OCI-LY7 (cell line): ENCODE data around the gene HPN. TPM values are rescaled to one million over a fixed set of nuclear protein-coding genes. Genes with fewer than 3 reads are reported as not detected.

Experiments used
- BruUV-seq: library from RNA; stranded (reverse); fragments of 400-500 nt; replicated peaks from 2 replicates; lab custom pipeline; 2021; lab: Mats Ljungman, UMichigan
- CTCF ChIA-PET: fragments of 300-600 bp; sonication (Branson Sonifier 250); formaldehyde crosslinking; loops from one replicate; lab custom pipeline; 2022; ENCODE audit warnings: antibody characterized with exemption; ENCODE audit not compliant: unreplicated experiment; lab: Charles Lee
- POLR2A ChIA-PET: fragments of 300-600 bp; sonication (Branson Sonifier 250); formaldehyde crosslinking; loops from one replicate; lab custom pipeline; 2022; ENCODE audit warnings: antibody characterized with exemption; lab: Charles Lee
- DNase-seq: peaks from one replicate; pipeline ENCODE4 v3.0.0-alpha.2; 2015; ENCODE audit warnings: low spot score
- H2AFZ ChIP-seq: fragments of 200-600 bp; sonication (generic), shearing (Covaris generic); 2 replicates; pipeline ENCODE4 v1.6.1; 2014; ENCODE audit warnings: mild to moderate bottlenecking, antibody characterized with exemption, low read length, moderate library complexity
- H3K27ac ChIP-seq: fragments of 200-600 bp; sonication (generic); 2 replicates; pipeline ENCODE4 v1.5.1; 2014; ENCODE audit warnings: mixed run types, low read depth, mild to moderate bottlenecking, moderate library complexity, low read length, inconsistent platforms; ENCODE audit not compliant: poor library complexity, severe bottlenecking
- H3K36me3 ChIP-seq: fragments of 200-600 bp; sonication (generic); 2 replicates; pipeline ENCODE4 v1.6.1; 2014; ENCODE audit warnings: mild to moderate bottlenecking, antibody characterized with exemption, low read length, moderate library complexity, mixed read lengths; ENCODE audit not compliant: insufficient read depth
- H3K4me1 ChIP-seq: fragments of 200-600 bp; sonication (generic); 2 replicates; pipeline ENCODE4 v1.5.1; 2014; ENCODE audit warnings: mild to moderate bottlenecking, low read length; ENCODE audit not compliant: insufficient read depth, poor library complexity, severe bottlenecking
- H3K4me2 ChIP-seq: fragments of 200-600 bp; sonication (generic); 2 replicates; pipeline ENCODE4 v1.6.1; 2014; ENCODE audit warnings: mild to moderate bottlenecking, low read length
- H3K4me3 ChIP-seq: fragments of 200-600 bp; sonication (generic); 2 replicates; pipeline ENCODE4 v1.5.1; 2014; ENCODE audit warnings: mild to moderate bottlenecking, low read depth, low read length; ENCODE audit not compliant: poor library complexity, severe bottlenecking
- H3K79me2 ChIP-seq: fragments of 200-600 bp; sonication (generic); 2 replicates; pipeline ENCODE4 v1.6.1; 2016; ENCODE audit warnings: low read depth, mild to moderate bottlenecking, low read length, moderate library complexity, mixed read lengths; ENCODE audit not compliant: insufficient read depth
- H3K9me2 ChIP-seq: fragments of 200-600 bp; sonication (generic); 2 replicates; pipeline ENCODE4 v1.6.1; 2016; ENCODE audit warnings: mild to moderate bottlenecking, low read length, mixed read lengths; ENCODE audit not compliant: insufficient read depth
- H3K9me3 ChIP-seq: fragments of 200-600 bp; sonication (generic); 2 replicates; pipeline ENCODE4 v1.6.1; 2014; ENCODE audit warnings: mild to moderate bottlenecking, mixed run types, low read length, mixed read lengths
- H4K20me1 ChIP-seq: fragments of 200-600 bp; sonication (generic); 2 replicates; pipeline ENCODE4 v1.6.1; 2014; ENCODE audit warnings: mild to moderate bottlenecking, antibody characterized with exemption, low read length, moderate library complexity, mixed read lengths; ENCODE audit not compliant: insufficient read depth
- EZH2phosphoT487 ChIP-seq: fragments of 200-600 bp; sonication (generic); IDR thresholded peaks from 2 replicates; pipeline ENCODE4 v1.6.1; 2018; ENCODE audit warnings: low read depth, borderline replicate concordance, mild to moderate bottlenecking, mixed run types, antibody characterized with exemption, low read length, moderate library complexity, mixed read lengths
- intact Hi-C: fragments of 100-400 bp; cut with micrococcal nuclease; formaldehyde crosslinking; loops from one replicate; pipeline ENCODE4 v1.10.0; 2022; ENCODE audit not compliant: unreplicated experiment
- total RNA-seq, 2 experiments: library from RNA; depleted of rRNA in 1 of 2; stranded (reverse); fragments of >200 nt in 1 of 2; shearing (Covaris generic) in 1 of 2; gene quantifications; 2 replicates each; pipeline ENCODE4 v1.2.3, GENCODE V29; 2014 to 2022
- TF ChIP-seq, protein P1 (sequence below): fragments of 200-600 bp; sonication (generic); conservative IDR thresholded peaks from 2 replicates; pipeline ENCODE4 v1.5.1; 2014; ENCODE audit warnings: mild to moderate bottlenecking, antibody characterized with exemption, low read length, moderate library complexity, mixed read lengths

Gene HPN
- total RNA-seq, 2 experiments from 2014 or later, result 0.17 to 0.19 TPM

DNA sequence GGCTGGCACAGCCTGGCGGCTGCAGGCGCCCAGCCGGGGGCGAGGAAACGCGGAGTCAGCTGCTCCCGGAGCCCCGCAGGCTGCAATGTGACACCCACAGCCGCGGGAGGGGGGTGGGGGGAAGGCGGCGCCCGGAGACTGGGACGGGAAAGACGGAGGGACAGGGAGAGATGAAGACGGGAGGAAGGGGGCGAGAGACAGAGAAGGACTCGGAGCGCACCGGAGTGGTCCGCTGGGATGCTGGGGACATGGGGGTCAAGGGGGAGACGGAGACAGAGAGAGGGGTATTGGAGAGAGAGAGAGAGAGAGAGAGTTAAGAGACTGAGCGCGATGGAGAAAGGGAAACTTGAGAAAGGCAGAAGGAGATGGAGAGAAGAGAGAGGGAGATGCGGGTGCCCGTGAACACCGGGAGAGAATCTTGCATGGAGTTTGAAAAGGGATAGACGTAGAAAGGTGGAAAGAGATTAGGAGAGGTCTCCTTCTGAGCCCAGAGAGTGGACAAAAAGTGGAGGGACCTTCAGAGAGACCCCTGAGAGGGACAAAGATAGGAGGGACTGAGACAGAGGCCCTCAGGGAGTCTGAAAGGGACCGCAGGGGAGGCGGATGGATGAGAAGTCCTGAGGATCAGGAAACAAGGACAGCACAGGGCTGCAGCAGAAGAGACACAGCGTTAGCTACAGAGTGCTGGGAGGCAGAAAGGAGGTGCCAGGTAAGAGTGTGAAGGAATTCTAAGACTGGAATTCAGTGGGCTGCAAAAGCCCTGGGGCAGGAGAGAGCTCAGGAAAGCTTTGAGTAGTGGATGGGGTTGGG lies 10.2 kb upstream of the HPN start:
- Histone ChIP-seq H3K9me3 (no peaks in the 10 kb centered on the region), H3K4me2 (no peak overlapping the region), H3K4me3 (no peak overlapping the region), H3K27ac (no peak overlapping the region), H3K79me2 (no peaks in the 10 kb centered on the region), H4K20me1 (no peaks in the 10 kb centered on the region), H3K36me3 (peaks cover 23% of the 10 kb centered on the region), H2AFZ (no peak overlapping the region), H3K9me2 (no peaks in the 10 kb centered on the region), H3K4me1 (no peaks in the 10 kb centered on the region)
- CTCF ChIA-PET, result no interaction called here
- TF ChIP-seq, protein P1, sequence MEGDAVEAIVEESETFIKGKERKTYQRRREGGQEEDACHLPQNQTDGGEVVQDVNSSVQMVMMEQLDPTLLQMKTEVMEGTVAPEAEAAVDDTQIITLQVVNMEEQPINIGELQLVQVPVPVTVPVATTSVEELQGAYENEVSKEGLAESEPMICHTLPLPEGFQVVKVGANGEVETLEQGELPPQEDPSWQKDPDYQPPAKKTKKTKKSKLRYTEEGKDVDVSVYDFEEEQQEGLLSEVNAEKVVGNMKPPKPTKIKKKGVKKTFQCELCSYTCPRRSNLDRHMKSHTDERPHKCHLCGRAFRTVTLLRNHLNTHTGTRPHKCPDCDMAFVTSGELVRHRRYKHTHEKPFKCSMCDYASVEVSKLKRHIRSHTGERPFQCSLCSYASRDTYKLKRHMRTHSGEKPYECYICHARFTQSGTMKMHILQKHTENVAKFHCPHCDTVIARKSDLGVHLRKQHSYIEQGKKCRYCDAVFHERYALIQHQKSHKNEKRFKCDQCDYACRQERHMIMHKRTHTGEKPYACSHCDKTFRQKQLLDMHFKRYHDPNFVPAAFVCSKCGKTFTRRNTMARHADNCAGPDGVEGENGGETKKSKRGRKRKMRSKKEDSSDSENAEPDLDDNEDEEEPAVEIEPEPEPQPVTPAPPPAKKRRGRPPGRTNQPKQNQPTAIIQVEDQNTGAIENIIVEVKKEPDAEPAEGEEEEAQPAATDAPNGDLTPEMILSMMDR, result no peak
- no peak for TF ChIP-seq EZH2phosphoT487
- BruUV-seq, result no TSS peak
- POLR2A ChIA-PET, result no interaction called here
- DNase-seq, result no peak
- intact Hi-C loops, result no loop called here

DNA sequence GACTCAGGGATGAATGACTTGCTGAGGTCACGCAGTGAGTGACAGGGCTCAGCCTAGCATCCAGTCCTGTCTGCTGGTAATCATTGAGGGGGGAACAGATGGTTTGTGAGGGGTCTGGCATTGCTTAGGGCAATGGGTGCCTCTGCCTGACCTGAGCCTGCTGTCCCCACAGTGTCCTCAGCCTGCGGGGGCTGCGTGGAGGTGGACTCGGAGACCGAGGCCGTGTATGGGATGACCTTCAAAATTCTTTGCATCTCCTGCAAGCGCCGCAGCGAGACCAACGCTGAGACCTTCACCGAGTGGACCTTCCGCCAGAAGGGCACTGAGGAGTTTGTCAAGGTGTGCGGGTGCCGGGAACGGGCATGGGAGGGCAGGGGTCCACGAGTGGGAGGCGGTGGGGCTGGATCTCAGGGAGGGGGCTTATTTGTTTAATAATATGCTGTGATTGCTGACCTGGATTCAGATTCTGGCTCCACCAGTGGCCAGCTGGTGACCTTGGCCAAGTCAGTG lies 9.1 kb upstream of the HPN start:
- H3K36me3 ChIP-seq, result peaks cover 11% of the 10 kb centered on the region
- DNase-seq, result no peak
- intact Hi-C loops, result no loop called here
- no peak for TF ChIP-seq EZH2phosphoT487
- TF ChIP-seq, protein P1, result no peak
- no peaks in the 10 kb centered on the region for H4K20me1 ChIP-seq
- H2AFZ ChIP-seq, result no peak overlapping the region
- H3K27ac ChIP-seq, result no peak overlapping the region
- no peak overlapping the region for H3K4me2 ChIP-seq
- no peak overlapping the region for H3K4me3 ChIP-seq
- no peaks in the 10 kb centered on the region for H3K79me2 ChIP-seq
- ChIA-PET POLR2A (no interaction called here), CTCF (no interaction called here)
- H3K9me3 ChIP-seq, result no peaks in the 10 kb centered on the region
- no peaks in the 10 kb centered on the region for H3K4me1 ChIP-seq
- BruUV-seq, result no TSS peak
- no peaks in the 10 kb centered on the region for H3K9me2 ChIP-seq
